HepG2 (cell line): ENCODE results near the gene CIART. TPM values are rescaled to one million over a fixed set of nuclear protein-coding genes. Genes with fewer than 3 reads are reported as not detected.

ENCODE experiments used
- ARNT2 ChIP-seq: sonication (generic); formaldehyde crosslinking; IDR thresholded peaks from 2 replicates; pipeline ENCODE4 v1.8.0; 2022; ENCODE audit warnings: mild to moderate bottlenecking, low read depth, missing genetic modification reagents, moderate library complexity
- FOXA3 ChIP-seq: IDR thresholded peaks from 2 replicates; pipeline ENCODE4 v1.6.1; 2016; ENCODE audit warnings: missing genetic modification reagents, missing compliant biosample characterization
- MAX ChIP-seq: IDR thresholded peaks from 2 replicates; pipeline ENCODE4 v1.6.1; 2012; ENCODE audit warnings: inconsistent platforms
- RCOR2 ChIP-seq: IDR thresholded peaks from 2 replicates; pipeline ENCODE4 v1.6.1; 2016; ENCODE audit warnings: missing biosample characterization, missing genetic modification reagents
- TEAD3 ChIP-seq: optimal IDR thresholded peaks from 2 replicates; pipeline ENCODE3; 2016; ENCODE audit warnings: borderline replicate concordance
- ZFX ChIP-seq: sonication (generic); formaldehyde crosslinking; IDR thresholded peaks from 2 replicates; pipeline ENCODE4 v1.4.0; 2020; ENCODE audit warnings: mild to moderate bottlenecking, low read depth, missing genetic modification reagents, moderate library complexity
- ZNF230 ChIP-seq: sonication (generic); formaldehyde crosslinking; IDR thresholded peaks from 2 replicates; pipeline ENCODE4 v1.4.0; 2020; ENCODE audit warnings: mild to moderate bottlenecking, missing genetic modification reagents
- ZNF546 ChIP-seq: sonication (generic); formaldehyde crosslinking; conservative IDR thresholded peaks from 2 replicates; pipeline ENCODE4 v1.8.1; 2023; ENCODE audit warnings: mild to moderate bottlenecking, missing genetic modification reagents
- ZNF605 ChIP-seq: sonication (generic); formaldehyde crosslinking; IDR thresholded peaks from 2 replicates; pipeline ENCODE4 v1.8.0; 2022; ENCODE audit warnings: mild to moderate bottlenecking, missing genetic modification reagents
- ZNF607 ChIP-seq: sonication (generic); formaldehyde crosslinking; IDR thresholded peaks from 2 replicates; pipeline ENCODE4 v1.5.1; 2020; ENCODE audit warnings: missing genetic modification reagents, mild to moderate bottlenecking, borderline replicate concordance
- ZNF710 ChIP-seq: sonication (generic); formaldehyde crosslinking; IDR thresholded peaks from 2 replicates; pipeline ENCODE4 v1.5.0; 2020; ENCODE audit warnings: mild to moderate bottlenecking, missing genetic modification reagents, borderline replicate concordance
- polyA plus RNA-seq, 8 experiments: library from polyadenylated mRNA; depleted of rRNA in 3 of 8; stranded (reverse) in 7 of 8; unstranded in 1 of 8; fragments of >200 nt; fragmentation: Illumina TruSeq in 4 of 8; extraction: Trizol in 4 of 8; gene quantifications; 2 replicates each; pipeline versions ENCODE4 v1.2.1 to v1.2.3, GENCODE V29; 2011 to 2016; ENCODE audit warnings: low read depth in 4 of 8, missing spikeins in 1 of 8, mixed read lengths in 1 of 8; ENCODE audit not compliant: insufficient read depth in 1 of 8
- total RNA-seq, 5 experiments: library from RNA; depleted of rRNA; stranded (reverse); fragments of >200 nt; fragmentation: Illumina TruSeq; extraction: Trizol; gene quantifications; 2 replicates each; pipeline ENCODE4 v1.2.3, GENCODE V29; 2016; ENCODE audit warnings: low read depth in 1 of 5
- TF ChIP-seq, protein P1 (sequence below): sonication (generic); formaldehyde crosslinking; IDR thresholded peaks from 2 replicates; pipeline ENCODE4 v1.5.0; 2020; ENCODE audit warnings: mild to moderate bottlenecking, missing genetic modification reagents, borderline replicate concordance
- TF ChIP-seq, protein P2 (sequence below): sonication (generic); formaldehyde crosslinking; conservative IDR thresholded peaks from 2 replicates; pipeline ENCODE4 v1.4.0; 2020; ENCODE audit warnings: mild to moderate bottlenecking, missing genetic modification reagents, moderate library complexity

The CIART gene
- total and polyA plus RNA-seq, 2 of the 13 experiments (the other 11 are each of a cell fraction or from before 2014, with no cell fraction given): 0.58 TPM; not detected in 1

DNA sequence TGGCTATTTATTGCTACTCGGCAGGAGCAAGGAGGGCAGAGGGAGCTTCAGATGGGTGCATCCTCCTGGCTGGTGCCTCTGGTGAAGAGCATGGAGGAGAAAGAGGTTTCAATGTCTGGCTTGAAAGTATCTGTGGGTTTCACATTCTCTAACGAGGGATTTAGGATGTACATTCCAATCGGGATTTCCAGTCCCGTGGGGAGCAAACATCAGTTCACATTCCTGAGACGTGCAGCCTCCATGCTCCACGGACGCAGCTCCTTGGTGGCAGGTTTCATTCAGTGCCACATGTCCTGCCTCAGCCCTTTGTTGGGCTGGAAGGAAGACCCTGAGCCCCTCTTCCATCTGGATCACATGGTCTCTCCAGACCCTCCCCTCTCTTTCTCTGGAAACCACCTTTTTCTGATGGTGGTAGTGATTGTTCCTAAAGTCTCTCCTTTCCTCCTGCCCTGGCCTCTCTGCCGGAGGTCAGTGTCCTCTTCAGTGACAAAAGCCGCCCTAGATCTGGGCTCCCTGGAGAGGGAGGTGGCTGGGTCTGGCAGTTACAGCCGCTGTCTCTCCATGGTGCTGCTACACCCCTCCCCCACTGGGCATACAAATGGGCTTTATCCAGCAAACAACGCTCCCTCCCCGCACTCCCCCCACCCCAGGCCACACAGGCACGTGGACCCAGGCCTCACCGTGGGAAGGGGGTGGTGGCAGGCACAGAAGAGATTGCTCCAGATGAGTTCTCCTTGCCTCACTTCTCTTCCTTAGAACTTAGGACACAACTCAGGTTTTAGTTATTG, 25.6 kb upstream of the CIART start (continued):
- TF ChIP-seq, protein P1, sequence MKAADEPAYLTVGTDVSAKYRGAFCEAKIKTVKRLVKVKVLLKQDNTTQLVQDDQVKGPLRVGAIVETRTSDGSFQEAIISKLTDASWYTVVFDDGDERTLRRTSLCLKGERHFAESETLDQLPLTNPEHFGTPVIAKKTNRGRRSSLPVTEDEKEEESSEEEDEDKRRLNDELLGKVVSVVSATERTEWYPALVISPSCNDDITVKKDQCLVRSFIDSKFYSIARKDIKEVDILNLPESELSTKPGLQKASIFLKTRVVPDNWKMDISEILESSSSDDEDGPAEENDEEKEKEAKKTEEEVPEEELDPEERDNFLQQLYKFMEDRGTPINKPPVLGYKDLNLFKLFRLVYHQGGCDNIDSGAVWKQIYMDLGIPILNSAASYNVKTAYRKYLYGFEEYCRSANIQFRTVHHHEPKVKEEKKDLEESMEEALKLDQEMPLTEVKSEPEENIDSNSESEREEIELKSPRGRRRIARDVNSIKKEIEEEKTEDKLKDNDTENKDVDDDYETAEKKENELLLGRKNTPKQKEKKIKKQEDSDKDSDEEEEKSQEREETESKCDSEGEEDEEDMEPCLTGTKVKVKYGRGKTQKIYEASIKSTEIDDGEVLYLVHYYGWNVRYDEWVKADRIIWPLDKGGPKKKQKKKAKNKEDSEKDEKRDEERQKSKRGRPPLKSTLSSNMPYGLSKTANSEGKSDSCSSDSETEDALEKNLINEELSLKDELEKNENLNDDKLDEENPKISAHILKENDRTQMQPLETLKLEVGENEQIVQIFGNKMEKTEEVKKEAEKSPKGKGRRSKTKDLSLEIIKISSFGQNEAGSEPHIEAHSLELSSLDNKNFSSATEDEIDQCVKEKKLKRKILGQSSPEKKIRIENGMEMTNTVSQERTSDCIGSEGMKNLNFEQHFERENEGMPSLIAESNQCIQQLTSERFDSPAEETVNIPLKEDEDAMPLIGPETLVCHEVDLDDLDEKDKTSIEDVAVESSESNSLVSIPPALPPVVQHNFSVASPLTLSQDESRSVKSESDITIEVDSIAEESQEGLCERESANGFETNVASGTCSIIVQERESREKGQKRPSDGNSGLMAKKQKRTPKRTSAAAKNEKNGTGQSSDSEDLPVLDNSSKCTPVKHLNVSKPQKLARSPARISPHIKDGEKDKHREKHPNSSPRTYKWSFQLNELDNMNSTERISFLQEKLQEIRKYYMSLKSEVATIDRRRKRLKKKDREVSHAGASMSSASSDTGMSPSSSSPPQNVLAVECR (CRISPR knock-in tag): peak; percentile 54; the same call in 1 of the 2 replicates
- TF ChIP-seq ZNF230 (CRISPR knock-in tag) (no peak), ZNF605 (no peak), ZNF710 (CRISPR knock-in tag) (no peak), FOXA3 (CRISPR knock-in tag) (no peak), RCOR2 (CRISPR knock-in tag) (no peak), TEAD3 (CRISPR knock-in tag) (peak; percentile 9), ZFX (0 out of 2 replicates have a peak, but pooled peaks have one; percentile 40), ZNF546 (no peak), ARNT2 (CRISPR knock-in tag) (no peak; the same call in 1 of the 2 replicates), MAX (peak; percentile 67), ZNF607 (CRISPR knock-in tag) (no peak)
- TF ChIP-seq, protein P2, sequence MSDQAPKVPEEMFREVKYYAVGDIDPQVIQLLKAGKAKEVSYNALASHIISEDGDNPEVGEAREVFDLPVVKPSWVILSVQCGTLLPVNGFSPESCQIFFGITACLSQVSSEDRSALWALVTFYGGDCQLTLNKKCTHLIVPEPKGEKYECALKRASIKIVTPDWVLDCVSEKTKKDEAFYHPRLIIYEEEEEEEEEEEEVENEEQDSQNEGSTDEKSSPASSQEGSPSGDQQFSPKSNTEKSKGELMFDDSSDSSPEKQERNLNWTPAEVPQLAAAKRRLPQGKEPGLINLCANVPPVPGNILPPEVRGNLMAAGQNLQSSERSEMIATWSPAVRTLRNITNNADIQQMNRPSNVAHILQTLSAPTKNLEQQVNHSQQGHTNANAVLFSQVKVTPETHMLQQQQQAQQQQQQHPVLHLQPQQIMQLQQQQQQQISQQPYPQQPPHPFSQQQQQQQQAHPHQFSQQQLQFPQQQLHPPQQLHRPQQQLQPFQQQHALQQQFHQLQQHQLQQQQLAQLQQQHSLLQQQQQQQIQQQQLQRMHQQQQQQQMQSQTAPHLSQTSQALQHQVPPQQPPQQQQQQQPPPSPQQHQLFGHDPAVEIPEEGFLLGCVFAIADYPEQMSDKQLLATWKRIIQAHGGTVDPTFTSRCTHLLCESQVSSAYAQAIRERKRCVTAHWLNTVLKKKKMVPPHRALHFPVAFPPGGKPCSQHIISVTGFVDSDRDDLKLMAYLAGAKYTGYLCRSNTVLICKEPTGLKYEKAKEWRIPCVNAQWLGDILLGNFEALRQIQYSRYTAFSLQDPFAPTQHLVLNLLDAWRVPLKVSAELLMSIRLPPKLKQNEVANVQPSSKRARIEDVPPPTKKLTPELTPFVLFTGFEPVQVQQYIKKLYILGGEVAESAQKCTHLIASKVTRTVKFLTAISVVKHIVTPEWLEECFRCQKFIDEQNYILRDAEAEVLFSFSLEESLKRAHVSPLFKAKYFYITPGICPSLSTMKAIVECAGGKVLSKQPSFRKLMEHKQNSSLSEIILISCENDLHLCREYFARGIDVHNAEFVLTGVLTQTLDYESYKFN (CRISPR knock-in tag): peak; percentile 25; the same call in 1 of the 2 replicates
